RWPE2 (cell line): ENCODE measurements around the gene CPA4.
"Not testable (repeated sequence)": the region's sequence is repeated elsewhere in the genome, so short reads cannot be mapped to it uniquely, and the experiment has no call there.

Experiments
- ATAC-seq: fragments of 200-7000 bp; cut with Tn5 transposase; 3 replicates; pipeline ENCODE4 v1.9.1; 2021; ENCODE audit warnings: low read depth
- DNase-seq: peaks from one replicate; pipeline ENCODE4 v3.0.0-alpha.2; 2020; ENCODE audit warnings: low spot score
- H3K27ac ChIP-seq: fragments of 450-650 bp; 2 replicates; pipeline ENCODE4 v1.5.1; 2017; ENCODE audit warnings: mild to moderate bottlenecking; ENCODE audit not compliant: poor library complexity, severe bottlenecking
- H3K27me3 ChIP-seq: fragments of 250-450 bp; sonication (Bioruptor Pico); 2 replicates; pipeline ENCODE4 v1.5.1; 2021; ENCODE audit warnings: mild to moderate bottlenecking, moderate library complexity; ENCODE audit not compliant: insufficient read depth, poor library complexity, severe bottlenecking
- H3K36me3 ChIP-seq: fragments of 250-450 bp; sonication (Bioruptor Pico); 2 replicates; pipeline ENCODE4 v1.5.1; 2020; ENCODE audit warnings: low read depth, mild to moderate bottlenecking, moderate library complexity
- H3K4me1 ChIP-seq: fragments of 250-450 bp; sonication (Bioruptor Pico); 2 replicates; pipeline ENCODE4 v1.5.1; 2021; ENCODE audit warnings: mild to moderate bottlenecking, moderate library complexity; ENCODE audit not compliant: insufficient read depth, poor library complexity, severe bottlenecking
- H3K4me3 ChIP-seq: fragments of 250-450 bp; sonication (Bioruptor Pico); 2 replicates; pipeline ENCODE4 v1.5.1; 2021; ENCODE audit warnings: mild to moderate bottlenecking, moderate library complexity; ENCODE audit not compliant: severe bottlenecking
- H3K9me3 ChIP-seq: fragments of 250-450 bp; sonication (Bioruptor Pico); 2 replicates; pipeline ENCODE4 v1.5.1; 2021; ENCODE audit warnings: mild to moderate bottlenecking, moderate library complexity; ENCODE audit not compliant: severe bottlenecking
- CTCF ChIP-seq: fragments of 450-650 bp; IDR thresholded peaks from one replicate; pipeline ENCODE4 v1.5.1; 2017; ENCODE audit warnings: mild to moderate bottlenecking, moderate library complexity; ENCODE audit not compliant: poor library complexity, severe bottlenecking

The CPA4 gene

DNA sequence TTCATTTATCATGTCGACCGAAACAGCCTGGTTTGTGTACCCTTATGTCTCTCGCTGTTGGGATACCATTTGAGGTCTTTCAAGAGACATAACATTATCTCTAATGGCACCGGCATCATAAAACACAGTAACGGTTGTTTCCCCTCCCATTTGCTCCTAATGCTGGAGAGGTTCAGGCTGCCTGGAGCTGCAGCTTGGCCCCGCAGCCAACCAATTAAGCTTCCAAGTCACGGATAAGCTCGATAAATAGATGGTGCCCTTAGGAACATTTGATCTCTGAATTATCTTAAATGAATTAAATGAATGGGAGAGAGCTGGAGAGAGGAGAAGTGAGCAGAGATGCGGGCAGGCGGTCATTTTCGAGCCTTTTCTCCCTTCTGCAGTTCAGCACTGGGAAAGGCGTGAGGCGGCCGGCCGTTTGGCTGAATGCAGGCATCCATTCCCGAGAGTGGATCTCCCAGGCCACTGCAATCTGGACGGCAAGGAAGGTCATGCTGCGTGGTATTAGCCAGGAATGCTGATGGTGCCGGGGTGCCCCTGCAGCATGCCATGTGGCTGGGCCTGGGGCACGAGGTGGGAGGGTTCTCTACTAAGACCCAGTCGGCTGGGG lies 12.6 kb downstream of the CPA4 start:
- Histone ChIP-seq H3K4me3 (no peak overlapping the region), H3K27ac (no peak overlapping the region), H3K27me3 (no peaks in the 10 kb centered on the region), H3K36me3 (peaks cover 63% of the 10 kb centered on the region), H3K4me1 (no peaks in the 10 kb centered on the region), H3K9me3 (no peaks in the 10 kb centered on the region)
- ATAC-seq (no peak), DNase-seq (no peak)
- no peak for TF ChIP-seq CTCF

DNA sequence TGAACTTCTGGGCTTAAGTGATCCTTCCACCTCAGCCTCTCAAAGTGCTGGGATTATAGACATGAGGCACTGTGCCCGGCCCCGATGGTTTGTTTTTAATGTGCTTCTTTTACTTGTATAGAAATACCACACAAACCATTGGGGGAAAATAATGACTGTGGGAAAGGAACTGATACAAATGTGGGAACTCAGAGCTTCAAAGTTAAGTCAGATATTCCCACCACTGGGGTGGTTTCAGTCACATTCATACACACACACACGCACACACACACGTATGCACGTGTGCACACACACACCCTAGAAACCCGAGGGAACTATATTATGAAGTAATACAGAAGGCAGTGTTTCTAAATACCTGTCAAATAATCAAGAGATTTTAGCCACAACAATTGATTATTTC lies 17.0 kb downstream of the CPA4 start:
- Histone ChIP-seq H3K4me1 (no peaks in the 10 kb centered on the region), H3K9me3 (no peaks in the 10 kb centered on the region), H3K27me3 (no peaks in the 10 kb centered on the region), H3K27ac (no peak overlapping the region), H3K4me3 (no peak overlapping the region), H3K36me3 (peaks cover 56% of the 10 kb centered on the region)
- no peak for TF ChIP-seq CTCF
- DNase-seq (no peak), ATAC-seq (no peak)

- no peaks in the 10 kb centered on the region for H3K4me1 ChIP-seq
- H3K36me3 ChIP-seq = peaks cover 65% of the 10 kb centered on the region
- no peak for ATAC-seq
- H3K9me3 ChIP-seq = no peaks in the 10 kb centered on the region
- no peak overlapping the region for H3K4me3 ChIP-seq
- H3K27ac ChIP-seq = no peak overlapping the region
- DNase-seq = no peak
- TF ChIP-seq CTCF = no peak
- no peaks in the 10 kb centered on the region for H3K27me3 ChIP-seq
Observed at GRCh38 chr7:130314305-130314704, 21.3 kb downstream of the CPA4 start.

- DNase-seq = no peak
- no peak overlapping the region for H3K4me3 ChIP-seq
- TF ChIP-seq CTCF = no peak
- no peaks in the 10 kb centered on the region for H3K27me3 ChIP-seq
- no peaks in the 10 kb centered on the region for H3K9me3 ChIP-seq
- peaks cover 69% of the 10 kb centered on the region for H3K36me3 ChIP-seq
- H3K4me1 ChIP-seq = no peaks in the 10 kb centered on the region
- no peak overlapping the region for H3K27ac ChIP-seq
- ATAC-seq = no peak
Observed at GRCh38 chr7:130319541-130319940, 26.6 kb downstream of the CPA4 start.

DNA sequence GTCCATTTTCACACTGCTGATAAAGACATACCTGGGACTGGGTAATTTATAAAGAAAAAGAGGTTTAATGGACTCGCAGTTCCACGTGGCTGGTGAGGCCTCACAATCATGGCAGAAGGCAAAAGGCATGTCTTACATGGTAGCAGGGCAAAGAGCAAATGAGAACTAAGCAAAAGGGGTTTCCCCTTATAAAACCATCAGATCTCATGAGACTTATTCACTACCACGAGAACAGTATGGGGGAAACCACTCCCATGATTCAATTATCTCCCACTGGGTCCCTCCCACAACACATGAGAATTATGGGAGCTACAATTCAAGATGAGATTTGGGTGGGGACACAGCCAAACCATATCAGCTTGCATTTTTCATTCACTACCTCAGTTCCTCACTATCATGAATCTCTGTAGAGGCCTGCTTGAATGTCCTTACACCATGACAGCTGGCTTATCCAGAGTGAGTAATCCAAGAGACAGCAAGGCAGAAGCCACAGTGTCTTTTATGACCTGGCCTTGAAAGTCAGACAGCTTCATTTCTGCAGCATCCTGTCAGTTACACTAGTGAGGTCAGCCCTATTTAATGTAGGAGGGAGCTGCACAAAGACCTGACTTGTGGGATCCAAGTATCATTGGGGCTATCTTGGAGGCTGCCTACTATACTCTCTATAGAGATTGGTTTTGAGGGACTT lies 28.7 kb downstream of the CPA4 start:
- ATAC-seq, DNase-seq, H3K27ac ChIP-seq, H3K9me3 ChIP-seq, H3K4me1 ChIP-seq, H3K4me3 ChIP-seq, H3K27me3 ChIP-seq: not testable (repeated sequence)
- peaks cover 60% of the 10 kb centered on the region for H3K36me3 ChIP-seq
